Measurements from ENCODE around the gene TRAPPC10. TPM values are rescaled to one million over a fixed set of nuclear protein-coding genes. Genes with fewer than 3 reads are reported as not detected.

The TRAPPC10 gene
- total and polyA plus RNA-seq, 2 donors (not counting 1 experiment from before 2014, with no cell fraction given), result 15.4 to 22.0 TPM

DNA sequence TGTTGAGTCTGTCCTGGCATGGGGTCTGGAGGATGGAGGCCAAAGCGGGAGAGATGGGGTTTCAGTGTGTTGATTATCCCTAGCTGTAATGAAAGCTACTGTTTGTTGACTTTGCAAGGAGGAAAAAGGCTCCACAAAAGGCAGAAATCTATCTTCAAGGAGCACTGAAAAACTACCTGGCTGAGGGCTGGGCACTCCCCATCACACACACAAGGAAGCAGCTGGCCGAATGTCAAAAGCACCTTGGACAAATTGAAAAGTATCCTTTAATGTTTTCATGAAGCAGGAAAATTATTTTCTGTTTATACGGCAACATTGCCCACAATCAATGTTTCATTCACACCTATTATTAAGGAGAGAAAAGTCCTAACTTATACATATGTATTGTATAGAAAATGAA lies 67.3 kb downstream of the TRAPPC10 start:
- Histone ChIP-seq H3K9me3 (ENCODE audit: control insufficient read depth, insufficient read depth, low read depth, low read length) (no peaks in the 10 kb centered on the region), H3K36me3 (ENCODE audit: control insufficient read depth, insufficient read depth, low read length) (peaks cover 11% of the 10 kb centered on the region), H3K4me1 (ENCODE audit: control insufficient read depth, extremely low read depth, insufficient read depth, low read length) (peaks cover 3% of the 10 kb centered on the region), H2AFZ (ENCODE audit: low read length) (no peak overlapping the region), H3K27me3 (ENCODE audit: control insufficient read depth, insufficient read depth, low read length) (no peaks in the 10 kb centered on the region), H3K79me2 (ENCODE audit: control insufficient read depth, insufficient read depth, low read length) (no peaks in the 10 kb centered on the region), H4K20me1 (ENCODE audit: control insufficient read depth, extremely low read depth, insufficient read depth, low read length) (no peaks in the 10 kb centered on the region), H3K4me3 (replicated peaks in 1 of 4; ENCODE audit: control extremely low read depth in 1 of 4, insufficient read depth in 1 of 4, low read depth in 3 of 4, low read length in 4 of 4) (no peak overlapping the region), H3K9ac (ENCODE audit: insufficient read depth, low read length) (no peak overlapping the region), H3K27ac (ENCODE audit: insufficient read depth, low read length) (no peak overlapping the region), H3K4me2 (ENCODE audit: extremely low read depth, insufficient read depth, low read length) (no peak overlapping the region)
- TF ChIP-seq, protein P1, sequence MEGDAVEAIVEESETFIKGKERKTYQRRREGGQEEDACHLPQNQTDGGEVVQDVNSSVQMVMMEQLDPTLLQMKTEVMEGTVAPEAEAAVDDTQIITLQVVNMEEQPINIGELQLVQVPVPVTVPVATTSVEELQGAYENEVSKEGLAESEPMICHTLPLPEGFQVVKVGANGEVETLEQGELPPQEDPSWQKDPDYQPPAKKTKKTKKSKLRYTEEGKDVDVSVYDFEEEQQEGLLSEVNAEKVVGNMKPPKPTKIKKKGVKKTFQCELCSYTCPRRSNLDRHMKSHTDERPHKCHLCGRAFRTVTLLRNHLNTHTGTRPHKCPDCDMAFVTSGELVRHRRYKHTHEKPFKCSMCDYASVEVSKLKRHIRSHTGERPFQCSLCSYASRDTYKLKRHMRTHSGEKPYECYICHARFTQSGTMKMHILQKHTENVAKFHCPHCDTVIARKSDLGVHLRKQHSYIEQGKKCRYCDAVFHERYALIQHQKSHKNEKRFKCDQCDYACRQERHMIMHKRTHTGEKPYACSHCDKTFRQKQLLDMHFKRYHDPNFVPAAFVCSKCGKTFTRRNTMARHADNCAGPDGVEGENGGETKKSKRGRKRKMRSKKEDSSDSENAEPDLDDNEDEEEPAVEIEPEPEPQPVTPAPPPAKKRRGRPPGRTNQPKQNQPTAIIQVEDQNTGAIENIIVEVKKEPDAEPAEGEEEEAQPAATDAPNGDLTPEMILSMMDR (conservative IDR thresholded peaks at IDR 0.05 in 1 of 2, IDR thresholded peaks at IDR 0.05 in 1 of 2; ENCODE audit: low read depth in 1 of 2, low read length in 2 of 2), result no peak
- no peak for TF ChIP-seq EZH2 (IDR thresholded peaks at IDR 0.05; ENCODE audit: low read length, missing control alignments)
- DNase-seq (ENCODE audit: low read depth in 2 of 2), result no peak

DNA sequence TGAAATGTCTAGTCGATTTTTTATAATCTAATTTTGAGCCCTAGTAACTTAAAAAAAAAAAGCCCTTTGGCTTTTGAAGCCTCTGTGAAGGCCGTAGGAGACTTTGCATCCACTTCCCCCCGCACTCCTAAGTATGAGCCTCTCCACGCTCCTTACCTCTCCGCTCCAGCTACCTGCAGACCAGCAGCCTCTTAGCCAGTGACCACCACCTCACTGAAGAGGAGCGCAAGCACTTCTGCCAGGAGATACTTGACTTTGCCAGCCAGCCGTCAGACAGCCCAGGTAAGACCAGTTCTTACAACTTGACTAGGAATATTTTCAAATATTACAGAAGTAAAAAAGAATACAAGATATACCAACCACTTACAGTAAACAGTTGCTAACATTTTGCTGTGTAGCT lies 67.7 kb downstream of the TRAPPC10 start:
- H3K27me3 ChIP-seq (ENCODE audit: control insufficient read depth, insufficient read depth, low read length), result no peaks in the 10 kb centered on the region
- H3K36me3 ChIP-seq (ENCODE audit: control insufficient read depth, insufficient read depth, low read length), result peaks cover 12% of the 10 kb centered on the region
- no peak for DNase-seq (ENCODE audit: low read depth in 2 of 2)
- no peaks in the 10 kb centered on the region for H4K20me1 ChIP-seq (ENCODE audit: control insufficient read depth, extremely low read depth, insufficient read depth, low read length)
- no peak overlapping the region for H3K27ac ChIP-seq (ENCODE audit: insufficient read depth, low read length)
- peaks cover 3% of the 10 kb centered on the region for H3K4me1 ChIP-seq (ENCODE audit: control insufficient read depth, extremely low read depth, insufficient read depth, low read length)
- H2AFZ ChIP-seq (ENCODE audit: low read length), result no peak overlapping the region
- H3K4me2 ChIP-seq (ENCODE audit: extremely low read depth, insufficient read depth, low read length), result no peak overlapping the region
- H3K79me2 ChIP-seq (ENCODE audit: control insufficient read depth, insufficient read depth, low read length), result no peaks in the 10 kb centered on the region
- no peak overlapping the region for H3K9ac ChIP-seq (ENCODE audit: insufficient read depth, low read length)
- H3K9me3 ChIP-seq (ENCODE audit: control insufficient read depth, insufficient read depth, low read depth, low read length), result no peaks in the 10 kb centered on the region
- no peak overlapping the region for H3K4me3 ChIP-seq (replicated peaks in 1 of 4; ENCODE audit: control extremely low read depth in 1 of 4, insufficient read depth in 1 of 4, low read depth in 3 of 4, low read length in 4 of 4)
- no peak for TF ChIP-seq EZH2 (IDR thresholded peaks at IDR 0.05; ENCODE audit: low read length, missing control alignments)
- TF ChIP-seq, protein P1 (conservative IDR thresholded peaks at IDR 0.05 in 1 of 2, IDR thresholded peaks at IDR 0.05 in 1 of 2; ENCODE audit: low read depth in 1 of 2, low read length in 2 of 2), result no peak

DNA sequence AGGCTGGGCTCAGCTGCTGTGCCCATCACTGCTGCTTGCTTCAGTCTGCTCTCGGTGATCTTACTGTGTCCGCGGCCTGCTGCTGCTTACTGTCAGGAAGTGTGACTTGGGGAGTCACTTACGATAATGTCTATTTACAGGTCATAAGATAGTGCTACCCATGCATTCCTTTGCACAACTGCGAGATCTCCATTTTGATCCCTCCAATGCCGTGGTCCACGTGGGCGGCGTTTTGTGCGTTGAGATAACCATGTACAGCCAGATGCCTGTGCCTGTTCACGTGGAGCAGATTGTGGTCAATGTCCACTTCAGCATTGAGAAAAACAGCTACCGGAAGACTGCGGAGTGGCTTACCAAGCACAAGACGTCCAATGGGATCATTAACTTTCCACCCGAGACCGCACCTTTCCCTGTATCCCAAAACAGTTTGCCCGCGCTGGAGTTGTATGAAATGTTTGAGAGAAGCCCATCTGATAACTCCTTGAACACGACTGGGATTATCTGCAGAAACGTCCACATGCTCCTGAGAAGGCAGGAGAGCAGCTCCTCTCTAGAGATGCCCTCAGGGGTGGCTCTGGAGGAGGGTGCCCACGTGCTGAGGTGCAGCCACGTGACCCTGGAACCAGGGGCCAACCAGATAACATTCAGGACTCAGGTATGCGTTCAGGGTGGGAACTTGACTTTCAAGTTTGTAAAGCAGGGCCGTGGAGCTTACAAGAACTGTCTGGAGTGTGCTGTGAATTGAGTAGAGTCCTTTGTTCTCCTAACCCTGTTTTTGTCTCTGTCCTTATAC lies 70.7 kb downstream of the TRAPPC10 start:
- no peaks in the 10 kb centered on the region for H4K20me1 ChIP-seq (ENCODE audit: control insufficient read depth, extremely low read depth, insufficient read depth, low read length)
- H3K4me1 ChIP-seq (ENCODE audit: control insufficient read depth, extremely low read depth, insufficient read depth, low read length), result peaks cover 3% of the 10 kb centered on the region
- no peak overlapping the region for H3K4me2 ChIP-seq (ENCODE audit: extremely low read depth, insufficient read depth, low read length)
- no peaks in the 10 kb centered on the region for H3K9me3 ChIP-seq (ENCODE audit: control insufficient read depth, insufficient read depth, low read depth, low read length)
- H3K4me3 ChIP-seq (replicated peaks in 1 of 4; ENCODE audit: control extremely low read depth in 1 of 4, insufficient read depth in 1 of 4, low read depth in 3 of 4, low read length in 4 of 4), result no peak overlapping the region
- H3K9ac ChIP-seq (ENCODE audit: insufficient read depth, low read length), result no peak overlapping the region
- peaks cover 22% of the 10 kb centered on the region for H3K36me3 ChIP-seq (ENCODE audit: control insufficient read depth, insufficient read depth, low read length)
- TF ChIP-seq EZH2 (IDR thresholded peaks at IDR 0.05; ENCODE audit: low read length, missing control alignments), result no peak
- TF ChIP-seq, protein P1 (conservative IDR thresholded peaks at IDR 0.05 in 1 of 2, IDR thresholded peaks at IDR 0.05 in 1 of 2; ENCODE audit: low read depth in 1 of 2, low read length in 2 of 2), result no peak
- H3K27ac ChIP-seq (ENCODE audit: insufficient read depth, low read length), result no peak overlapping the region
- H3K27me3 ChIP-seq (ENCODE audit: control insufficient read depth, insufficient read depth, low read length), result no peaks in the 10 kb centered on the region
- no peak overlapping the region for H2AFZ ChIP-seq (ENCODE audit: low read length)
- DNase-seq (ENCODE audit: low read depth in 2 of 2), result no peak
- no peaks in the 10 kb centered on the region for H3K79me2 ChIP-seq (ENCODE audit: control insufficient read depth, insufficient read depth, low read length)

All from fibroblast of lung (primary cell).